Right cardiac atrium (tissue), 5 donors: ENCODE data around the gene NCOA6. TPM values are rescaled to one million over a fixed set of nuclear protein-coding genes. Genes with fewer than 3 reads are reported as not detected.

ENCODE experiments used
- ATAC-seq, 2 donors: fragments of 200-7000 bp; cut with Tn5 transposase; one replicate each; pipeline versions ENCODE4 v1.8.0 to v1.9.1; 2020; ENCODE audit warnings: moderate library complexity in 2 of 2, mild to moderate bottlenecking in 1 of 2
- DNase-seq, 3 donors: peaks; one replicate each; pipeline ENCODE4 v3.0.0-alpha.2; 2020
- H3K27ac ChIP-seq: one replicate; pipeline ENCODE4 v1.5.1; 2013; ENCODE audit warnings: mild to moderate bottlenecking, low read length, control low read depth, moderate library complexity
- H3K27me3 ChIP-seq: one replicate; pipeline ENCODE4 v1.6.1; 2013; ENCODE audit not compliant: control insufficient read depth, insufficient read depth
- H3K4me1 ChIP-seq: one replicate; pipeline ENCODE4 v1.6.1; 2013; ENCODE audit warnings: low read length; ENCODE audit not compliant: control insufficient read depth, insufficient read depth
- H3K4me3 ChIP-seq: one replicate; pipeline ENCODE4 v1.5.1; 2013; ENCODE audit warnings: low read length, control low read depth
- H3K9me3 ChIP-seq: one replicate; pipeline ENCODE4 v1.6.1; 2013; ENCODE audit warnings: low read length; ENCODE audit not compliant: control insufficient read depth
- WGBS: extraction: QIAGEN DNeasy Blood & Tissue Kit; methylation state at CpG from one replicate; pipeline ENCODE4 v1.1.7; 2013; 5-methylcytosine and 5-hydroxymethylcytosine counted together
- intact Hi-C, 4 donors: fragments of 100-400 bp; cut with DNase I; formaldehyde crosslinking; loops; one replicate each; pipeline versions ENCODE4 v1.11.0 to v1.14.0; 2022 to 2023
- polyA plus RNA-seq: library from polyadenylated mRNA; stranded (reverse); fragments of 200-250 nt; gene quantifications from one replicate; pipeline ENCODE4 v1.2.3, GENCODE V29; 2013
- total RNA-seq, 4 donors: library from RNA; stranded (reverse); fragmentation: NEBNext Ultra II Directional; extraction: Animal tissue kit (Norgen Biotek cat#: 25700); gene quantifications; one replicate each; pipeline ENCODE4 v1.2.1, GENCODE V29; 2021
- donor health status: healthy with polysubstance abuse.
- donor health status: DM: no; HTN: yes; CAD: no.
- donor health status: DM: no; HTN: no; CAD: no.
- donor health status: DM: no; HTN: yes; CAD: no; lungs with severe emphysema.
- donor health status: DM: yes; HTN: yes; CAD: no.

NCOA6 gene
- total and polyA plus RNA-seq, 5 donors: 17.8 to 26.5 (median 19.9) TPM

GRCh38 chr20:34861386-34862084 is 36.1 kb upstream of the NCOA6 start:
- no peaks in the 10 kb centered on the region for H3K4me1 ChIP-seq
- ATAC-seq: no peak
- WGBS: 85% methylated on average over 7 of the region's 7 CpGs
- H3K9me3 ChIP-seq: no peaks in the 10 kb centered on the region
- intact Hi-C loops: no loop called here
- H3K4me3 ChIP-seq: no peak overlapping the region
- no peak for DNase-seq
- H3K27ac ChIP-seq: no peak overlapping the region
- H3K27me3 ChIP-seq: no peaks in the 10 kb centered on the region

- intact Hi-C loops: no loop called here
- H3K27me3 ChIP-seq: no peaks in the 10 kb centered on the region
- no peak overlapping the region for H3K27ac ChIP-seq
- H3K4me3 ChIP-seq: no peak overlapping the region
- DNase-seq: no peak
- no peaks in the 10 kb centered on the region for H3K9me3 ChIP-seq
- H3K4me1 ChIP-seq: no peaks in the 10 kb centered on the region
- no peak for ATAC-seq
- 84% methylated on average over 9 of the region's 9 CpGs for WGBS
Measured at GRCh38 chr20:34859826-34860545, 34.5 kb upstream of the NCOA6 start.

- H3K4me1 ChIP-seq: no peaks in the 10 kb centered on the region
- WGBS: 97% methylated on average over 26 of the region's 26 CpGs
- H3K4me3 ChIP-seq: no peak overlapping the region
- intact Hi-C loops: no loop called here
- no peak overlapping the region for H3K27ac ChIP-seq
- H3K27me3 ChIP-seq: no peaks in the 10 kb centered on the region
- H3K9me3 ChIP-seq: no peaks in the 10 kb centered on the region
- DNase-seq (no peak), ATAC-seq (no peak)
Measured at GRCh38 chr20:34859367-34859766, 33.9 kb upstream of the NCOA6 start.

- Histone ChIP-seq H3K27me3 (no peaks in the 10 kb centered on the region), H3K4me3 (no peak overlapping the region), H3K4me1 (no peaks in the 10 kb centered on the region), H3K9me3 (no peaks in the 10 kb centered on the region), H3K27ac (no peak overlapping the region)
- 88% methylated on average over 4 of the region's 4 CpGs for WGBS
- DNase-seq (no peak), ATAC-seq (peak in 1 of 2 donors; percentile 25)
- intact Hi-C loops: no loop called here
Measured at GRCh38 chr20:34852298-34852697, 26.8 kb upstream of the NCOA6 start.

- intact Hi-C loops: no loop called here
- Histone ChIP-seq H3K9me3 (no peaks in the 10 kb centered on the region), H3K27me3 (no peaks in the 10 kb centered on the region), H3K27ac (no peak overlapping the region), H3K4me3 (no peak overlapping the region), H3K4me1 (no peaks in the 10 kb centered on the region)
- DNase-seq: no peak
- peak in 1 of 2 donors; percentile 9 for ATAC-seq
- WGBS: 94% methylated on average over 14 of the region's 14 CpGs
Measured at GRCh38 chr20:34850969-34851368, 25.5 kb upstream of the NCOA6 start.

- H3K27me3 ChIP-seq: no peaks in the 10 kb centered on the region
- H3K4me1 ChIP-seq: no peaks in the 10 kb centered on the region
- H3K9me3 ChIP-seq: no peaks in the 10 kb centered on the region
- H3K4me3 ChIP-seq: no peak overlapping the region
- ATAC-seq (no peak), DNase-seq (no peak)
- H3K27ac ChIP-seq: no peak overlapping the region
- WGBS: 95% methylated on average over 9 of the region's 9 CpGs
- intact Hi-C loops: loop anchor here in 1 of 4 donors (10.0 kb wide), 2 partner anchors 355 to 425 kb away; partner anchors contain the start of gene MMP24OS
Measured at GRCh38 chr20:34849778-34850177, 24.3 kb upstream of the NCOA6 start.

- Histone ChIP-seq H3K4me3 (no peak overlapping the region), H3K27ac (no peak overlapping the region), H3K9me3 (no peaks in the 10 kb centered on the region), H3K4me1 (no peaks in the 10 kb centered on the region), H3K27me3 (no peaks in the 10 kb centered on the region)
- ATAC-seq (no peak), DNase-seq (no peak)
- intact Hi-C loops: loop anchor here in 1 of 4 donors (10.0 kb wide), 2 partner anchors 356 to 426 kb away; partner anchors contain the start of gene MMP24OS
- 97% methylated on average over 5 of the region's 5 CpGs for WGBS
Measured at GRCh38 chr20:34848597-34848996, 23.1 kb upstream of the NCOA6 start.

GRCh38 chr20:34843421-34843820 is 18.0 kb upstream of the NCOA6 start:
- intact Hi-C loops: loop anchor here in 1 of 4 donors (10.0 kb wide), 2 partner anchors 361 to 431 kb away; partner anchors contain the start of gene MMP24OS

GRCh38 chr20:34842143-34842542 is 16.7 kb upstream of the NCOA6 start:
- no peaks in the 10 kb centered on the region for H3K4me1 ChIP-seq
- WGBS: 46% methylated on average over 2 of the region's 2 CpGs
- no peak overlapping the region for H3K4me3 ChIP-seq
- ATAC-seq: no peak
- intact Hi-C loops: loop anchor here in 1 of 4 donors (10.0 kb wide), 2 partner anchors 363 to 433 kb away; partner anchors contain the start of gene MMP24OS
- no peak overlapping the region for H3K27ac ChIP-seq
- no peaks in the 10 kb centered on the region for H3K9me3 ChIP-seq
- no peak for DNase-seq
- H3K27me3 ChIP-seq: no peaks in the 10 kb centered on the region

More at GRCh38 chr20:34843421-34843820, 18.0 kb upstream of the NCOA6 start:
- Histone ChIP-seq H3K4me3 (no peak overlapping the region), H3K4me1 (no peaks in the 10 kb centered on the region), H3K27me3 (no peaks in the 10 kb centered on the region), H3K27ac (no peak overlapping the region), H3K9me3 (no peaks in the 10 kb centered on the region)
- ATAC-seq: no peak
- 87% methylated on average over 2 of the region's 2 CpGs for WGBS
- DNase-seq: no peak

GRCh38 chr20:34834459-34834893 is 9.0 kb upstream of the NCOA6 start:
- intact Hi-C loops: no loop called here
- ATAC-seq: no peak
- WGBS: 48% methylated on average over 6 of the region's 6 CpGs
- Histone ChIP-seq H3K9me3 (no peaks in the 10 kb centered on the region), H3K27ac (no peak overlapping the region), H3K4me1 (no peaks in the 10 kb centered on the region), H3K4me3 (no peak overlapping the region), H3K27me3 (no peaks in the 10 kb centered on the region)
- DNase-seq: no peak

GRCh38 chr20:34831936-34832335 is 6.5 kb upstream of the NCOA6 start:
- Histone ChIP-seq H3K4me3 (no peak overlapping the region), H3K9me3 (no peaks in the 10 kb centered on the region), H3K4me1 (no peaks in the 10 kb centered on the region), H3K27me3 (no peaks in the 10 kb centered on the region), H3K27ac (no peak overlapping the region)
- WGBS: 65% methylated on average over 5 of the region's 5 CpGs
- ATAC-seq (no peak), DNase-seq (no peak)
- intact Hi-C loops: no loop called here
